ENCODE data around the gene EFCAB6. TPM values are rescaled to one million over a fixed set of nuclear protein-coding genes. Genes with fewer than 3 reads are reported as not detected.

Gene EFCAB6
- total RNA-seq, 1 experiment from 2014 or later = 0.94 TPM

DNA sequence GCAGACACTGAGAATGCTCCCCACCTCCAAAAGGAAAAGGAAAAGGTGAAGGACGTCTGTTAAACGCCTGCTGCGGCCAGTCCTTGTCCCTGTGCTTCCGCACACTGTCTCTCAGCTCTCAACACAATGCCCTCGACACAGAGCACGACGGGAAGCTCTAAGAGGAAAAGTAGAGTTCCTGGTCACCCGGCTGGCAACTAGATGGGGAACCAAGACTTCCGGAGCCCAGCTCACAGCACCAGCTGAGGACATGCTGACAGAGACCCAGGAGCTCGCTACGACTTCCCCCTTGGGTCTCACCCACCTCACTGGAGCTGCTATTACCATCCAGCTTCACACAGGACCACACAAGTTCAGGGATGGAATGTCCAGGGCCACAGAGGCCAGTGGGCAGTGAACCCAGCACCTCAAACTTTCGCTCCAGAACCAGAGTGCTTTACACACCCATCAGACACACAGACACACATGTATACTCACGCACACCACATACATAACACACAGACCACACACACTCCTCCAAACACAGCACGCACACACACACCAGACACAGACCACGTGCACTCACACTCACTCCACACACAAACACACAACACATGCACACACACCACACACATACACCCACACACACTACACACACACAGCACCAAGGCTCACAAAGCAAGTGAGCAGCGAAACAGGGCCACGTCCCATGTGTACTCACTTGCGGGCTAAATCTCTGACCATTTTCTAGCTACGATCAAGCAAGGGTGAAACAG lies 40.6 kb upstream of the EFCAB6 start (continued):
- TF ChIP-seq HMGA2 (CRISPR knock-in tag; IDR thresholded peaks at IDR 0.05) (no peak), ETV6 (CRISPR knock-in tag; IDR thresholded peaks at IDR 0.05) (no peak), MXD4 (CRISPR knock-in tag; IDR thresholded peaks at IDR 0.05; ENCODE audit: borderline replicate concordance) (no peak)
- TF ChIP-seq, protein P1, sequence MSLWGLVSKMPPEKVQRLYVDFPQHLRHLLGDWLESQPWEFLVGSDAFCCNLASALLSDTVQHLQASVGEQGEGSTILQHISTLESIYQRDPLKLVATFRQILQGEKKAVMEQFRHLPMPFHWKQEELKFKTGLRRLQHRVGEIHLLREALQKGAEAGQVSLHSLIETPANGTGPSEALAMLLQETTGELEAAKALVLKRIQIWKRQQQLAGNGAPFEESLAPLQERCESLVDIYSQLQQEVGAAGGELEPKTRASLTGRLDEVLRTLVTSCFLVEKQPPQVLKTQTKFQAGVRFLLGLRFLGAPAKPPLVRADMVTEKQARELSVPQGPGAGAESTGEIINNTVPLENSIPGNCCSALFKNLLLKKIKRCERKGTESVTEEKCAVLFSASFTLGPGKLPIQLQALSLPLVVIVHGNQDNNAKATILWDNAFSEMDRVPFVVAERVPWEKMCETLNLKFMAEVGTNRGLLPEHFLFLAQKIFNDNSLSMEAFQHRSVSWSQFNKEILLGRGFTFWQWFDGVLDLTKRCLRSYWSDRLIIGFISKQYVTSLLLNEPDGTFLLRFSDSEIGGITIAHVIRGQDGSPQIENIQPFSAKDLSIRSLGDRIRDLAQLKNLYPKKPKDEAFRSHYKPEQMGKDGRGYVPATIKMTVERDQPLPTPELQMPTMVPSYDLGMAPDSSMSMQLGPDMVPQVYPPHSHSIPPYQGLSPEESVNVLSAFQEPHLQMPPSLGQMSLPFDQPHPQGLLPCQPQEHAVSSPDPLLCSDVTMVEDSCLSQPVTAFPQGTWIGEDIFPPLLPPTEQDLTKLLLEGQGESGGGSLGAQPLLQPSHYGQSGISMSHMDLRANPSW (CRISPR knock-in tag; conservative IDR thresholded peaks at IDR 0.05; ENCODE audit: low read depth) = no peak

DNA sequence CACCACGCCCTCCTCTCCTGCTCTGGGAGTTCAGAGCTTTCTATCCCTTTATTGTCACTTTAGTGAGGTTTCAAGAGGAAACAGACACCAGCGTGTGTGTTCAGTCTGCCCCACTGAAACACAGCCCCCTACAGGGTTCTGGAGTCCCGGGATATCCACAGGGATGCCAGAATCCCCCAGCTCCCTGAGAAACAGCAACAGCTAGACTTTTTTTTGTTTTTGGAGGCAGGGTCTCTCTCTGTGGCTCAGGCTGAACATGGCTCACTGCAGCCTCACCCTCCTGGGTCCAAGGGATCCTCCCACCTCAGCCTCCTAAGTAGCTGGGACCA lies 39.8 kb upstream of the EFCAB6 start:
- Mint-ChIP-seq H3K4me1 (peaks cover 29% of the 10 kb centered on the region), H3K4me3 (no peak overlapping the region), H3K36me3 (peaks cover 8% of the 10 kb centered on the region), H3K9me3 (peaks cover 8% of the 10 kb centered on the region), H3K27ac (no peak overlapping the region), H3K27me3 (ENCODE audit: low read depth) (peaks cover 2% of the 10 kb centered on the region; the same call in 1 of the 2 replicates)
- CTCF ChIA-PET = interaction anchor here (0.7 to 11.6 kb wide), 3 partner anchors 10 to 32 kb away, joined by 4 to 140 read pairs (median 6); partner anchors contain the start of gene SULT4A1
- POLR2A ChIA-PET = interaction anchor here (0.6 kb wide), 1 partner anchor 116 kb away, joined by 6 read pairs; no protein-coding TSS in a partner anchor
- DNase-seq (ENCODE audit: low spot score) = no peak
- TF ChIP-seq, protein P2, sequence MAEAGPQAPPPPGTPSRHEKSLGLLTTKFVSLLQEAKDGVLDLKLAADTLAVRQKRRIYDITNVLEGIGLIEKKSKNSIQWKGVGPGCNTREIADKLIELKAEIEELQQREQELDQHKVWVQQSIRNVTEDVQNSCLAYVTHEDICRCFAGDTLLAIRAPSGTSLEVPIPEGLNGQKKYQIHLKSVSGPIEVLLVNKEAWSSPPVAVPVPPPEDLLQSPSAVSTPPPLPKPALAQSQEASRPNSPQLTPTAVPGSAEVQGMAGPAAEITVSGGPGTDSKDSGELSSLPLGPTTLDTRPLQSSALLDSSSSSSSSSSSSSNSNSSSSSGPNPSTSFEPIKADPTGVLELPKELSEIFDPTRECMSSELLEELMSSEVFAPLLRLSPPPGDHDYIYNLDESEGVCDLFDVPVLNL (CRISPR knock-in tag; IDR thresholded peaks at IDR 0.05; ENCODE audit: borderline replicate concordance, low read depth) = no peak
- TF ChIP-seq HMGA2 (CRISPR knock-in tag; IDR thresholded peaks at IDR 0.05) = no peak
- TF ChIP-seq FOXJ3 (CRISPR knock-in tag; IDR thresholded peaks at IDR 0.05; ENCODE audit: borderline replicate concordance) = no peak
- TF ChIP-seq SMAD4 (CRISPR knock-in tag; IDR thresholded peaks at IDR 0.05) = no peak
- TF ChIP-seq, protein P3, sequence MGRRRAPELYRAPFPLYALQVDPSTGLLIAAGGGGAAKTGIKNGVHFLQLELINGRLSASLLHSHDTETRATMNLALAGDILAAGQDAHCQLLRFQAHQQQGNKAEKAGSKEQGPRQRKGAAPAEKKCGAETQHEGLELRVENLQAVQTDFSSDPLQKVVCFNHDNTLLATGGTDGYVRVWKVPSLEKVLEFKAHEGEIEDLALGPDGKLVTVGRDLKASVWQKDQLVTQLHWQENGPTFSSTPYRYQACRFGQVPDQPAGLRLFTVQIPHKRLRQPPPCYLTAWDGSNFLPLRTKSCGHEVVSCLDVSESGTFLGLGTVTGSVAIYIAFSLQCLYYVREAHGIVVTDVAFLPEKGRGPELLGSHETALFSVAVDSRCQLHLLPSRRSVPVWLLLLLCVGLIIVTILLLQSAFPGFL (CRISPR knock-in tag; IDR thresholded peaks at IDR 0.05; ENCODE audit: borderline replicate concordance) = no peak
- TF ChIP-seq, protein P4, sequence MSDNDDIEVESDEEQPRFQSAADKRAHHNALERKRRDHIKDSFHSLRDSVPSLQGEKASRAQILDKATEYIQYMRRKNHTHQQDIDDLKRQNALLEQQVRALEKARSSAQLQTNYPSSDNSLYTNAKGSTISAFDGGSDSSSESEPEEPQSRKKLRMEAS (CRISPR knock-in tag; IDR thresholded peaks at IDR 0.05) = no peak
- TF ChIP-seq, protein P5, sequence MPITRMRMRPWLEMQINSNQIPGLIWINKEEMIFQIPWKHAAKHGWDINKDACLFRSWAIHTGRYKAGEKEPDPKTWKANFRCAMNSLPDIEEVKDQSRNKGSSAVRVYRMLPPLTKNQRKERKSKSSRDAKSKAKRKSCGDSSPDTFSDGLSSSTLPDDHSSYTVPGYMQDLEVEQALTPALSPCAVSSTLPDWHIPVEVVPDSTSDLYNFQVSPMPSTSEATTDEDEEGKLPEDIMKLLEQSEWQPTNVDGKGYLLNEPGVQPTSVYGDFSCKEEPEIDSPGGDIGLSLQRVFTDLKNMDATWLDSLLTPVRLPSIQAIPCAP (CRISPR knock-in tag; IDR thresholded peaks at IDR 0.05) = no peak
- no peak for TF ChIP-seq KAT7 (CRISPR knock-in tag; IDR thresholded peaks at IDR 0.05; ENCODE audit: borderline replicate concordance)
- TF ChIP-seq, protein P6, sequence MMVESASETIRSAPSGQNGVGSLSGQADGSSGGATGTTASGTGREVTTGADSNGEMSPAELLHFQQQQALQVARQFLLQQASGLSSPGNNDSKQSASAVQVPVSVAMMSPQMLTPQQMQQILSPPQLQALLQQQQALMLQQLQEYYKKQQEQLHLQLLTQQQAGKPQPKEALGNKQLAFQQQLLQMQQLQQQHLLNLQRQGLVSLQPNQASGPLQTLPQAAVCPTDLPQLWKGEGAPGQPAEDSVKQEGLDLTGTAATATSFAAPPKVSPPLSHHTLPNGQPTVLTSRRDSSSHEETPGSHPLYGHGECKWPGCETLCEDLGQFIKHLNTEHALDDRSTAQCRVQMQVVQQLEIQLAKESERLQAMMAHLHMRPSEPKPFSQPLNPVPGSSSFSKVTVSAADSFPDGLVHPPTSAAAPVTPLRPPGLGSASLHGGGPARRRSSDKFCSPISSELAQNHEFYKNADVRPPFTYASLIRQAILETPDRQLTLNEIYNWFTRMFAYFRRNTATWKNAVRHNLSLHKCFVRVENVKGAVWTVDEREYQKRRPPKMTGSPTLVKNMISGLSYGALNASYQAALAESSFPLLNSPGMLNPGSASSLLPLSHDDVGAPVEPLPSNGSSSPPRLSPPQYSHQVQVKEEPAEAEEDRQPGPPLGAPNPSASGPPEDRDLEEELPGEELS (CRISPR knock-in tag; IDR thresholded peaks at IDR 0.05) = no peak
- TF ChIP-seq, protein P7, sequence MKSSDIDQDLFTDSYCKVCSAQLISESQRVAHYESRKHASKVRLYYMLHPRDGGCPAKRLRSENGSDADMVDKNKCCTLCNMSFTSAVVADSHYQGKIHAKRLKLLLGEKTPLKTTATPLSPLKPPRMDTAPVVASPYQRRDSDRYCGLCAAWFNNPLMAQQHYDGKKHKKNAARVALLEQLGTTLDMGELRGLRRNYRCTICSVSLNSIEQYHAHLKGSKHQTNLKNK (CRISPR knock-in tag; IDR thresholded peaks at IDR 0.05) = no peak
- no peak for TF ChIP-seq ZNF219 (CRISPR knock-in tag; IDR thresholded peaks at IDR 0.05; ENCODE audit: borderline replicate concordance)
- no peak for TF ChIP-seq SMAD3 (CRISPR knock-in tag; IDR thresholded peaks at IDR 0.05; ENCODE audit: borderline replicate concordance)
- no peak for TF ChIP-seq FOXK1 (CRISPR knock-in tag; IDR thresholded peaks at IDR 0.05)
- no peak for ATAC-seq
